ENCODE measurements around the gene CHL1.

DNA sequence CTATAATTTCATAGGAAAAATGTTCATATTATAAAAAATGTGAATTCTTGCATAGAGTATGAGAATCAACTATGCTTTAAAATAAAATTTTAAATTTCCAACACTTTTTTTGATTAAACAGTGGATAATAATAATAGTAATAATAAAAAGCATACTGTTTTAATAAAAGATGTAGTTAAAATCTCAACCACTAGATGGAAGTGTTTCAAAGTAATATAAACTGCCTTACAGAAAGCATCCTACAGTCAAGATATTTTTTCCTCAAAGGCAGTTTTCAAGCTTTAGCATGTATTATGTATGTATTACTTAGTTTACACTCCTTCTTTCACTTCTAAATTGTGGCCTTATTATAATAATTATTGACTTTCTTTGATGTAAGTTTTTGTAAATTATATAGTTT is 217.5 kb downstream of the CHL1 start:
- TF ChIP-seq, protein P1, sequence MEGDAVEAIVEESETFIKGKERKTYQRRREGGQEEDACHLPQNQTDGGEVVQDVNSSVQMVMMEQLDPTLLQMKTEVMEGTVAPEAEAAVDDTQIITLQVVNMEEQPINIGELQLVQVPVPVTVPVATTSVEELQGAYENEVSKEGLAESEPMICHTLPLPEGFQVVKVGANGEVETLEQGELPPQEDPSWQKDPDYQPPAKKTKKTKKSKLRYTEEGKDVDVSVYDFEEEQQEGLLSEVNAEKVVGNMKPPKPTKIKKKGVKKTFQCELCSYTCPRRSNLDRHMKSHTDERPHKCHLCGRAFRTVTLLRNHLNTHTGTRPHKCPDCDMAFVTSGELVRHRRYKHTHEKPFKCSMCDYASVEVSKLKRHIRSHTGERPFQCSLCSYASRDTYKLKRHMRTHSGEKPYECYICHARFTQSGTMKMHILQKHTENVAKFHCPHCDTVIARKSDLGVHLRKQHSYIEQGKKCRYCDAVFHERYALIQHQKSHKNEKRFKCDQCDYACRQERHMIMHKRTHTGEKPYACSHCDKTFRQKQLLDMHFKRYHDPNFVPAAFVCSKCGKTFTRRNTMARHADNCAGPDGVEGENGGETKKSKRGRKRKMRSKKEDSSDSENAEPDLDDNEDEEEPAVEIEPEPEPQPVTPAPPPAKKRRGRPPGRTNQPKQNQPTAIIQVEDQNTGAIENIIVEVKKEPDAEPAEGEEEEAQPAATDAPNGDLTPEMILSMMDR (conservative IDR thresholded peaks at IDR 0.05) = peak; percentile 53
- no peak for TF ChIP-seq ZFX (IDR thresholded peaks at IDR 0.05)

Measured in C4-2B (cell line).